Activated CD4-positive, alpha-beta T cell treated with anti-CD3 and anti-CD28 coated beads for 24 hours (primary cell): ENCODE data around the gene TRPM2.
"Not testable (repeated sequence)": the region's sequence is repeated elsewhere in the genome, so short reads cannot be mapped to it uniquely, and the experiment has no call there.

Experiments
- DNase-seq, 2 donors: peaks; one replicate each; pipeline ENCODE4 v3.0.0-alpha.2; 2020; ENCODE audit warnings: low read depth in 2 of 2

Gene TRPM2

DNA sequence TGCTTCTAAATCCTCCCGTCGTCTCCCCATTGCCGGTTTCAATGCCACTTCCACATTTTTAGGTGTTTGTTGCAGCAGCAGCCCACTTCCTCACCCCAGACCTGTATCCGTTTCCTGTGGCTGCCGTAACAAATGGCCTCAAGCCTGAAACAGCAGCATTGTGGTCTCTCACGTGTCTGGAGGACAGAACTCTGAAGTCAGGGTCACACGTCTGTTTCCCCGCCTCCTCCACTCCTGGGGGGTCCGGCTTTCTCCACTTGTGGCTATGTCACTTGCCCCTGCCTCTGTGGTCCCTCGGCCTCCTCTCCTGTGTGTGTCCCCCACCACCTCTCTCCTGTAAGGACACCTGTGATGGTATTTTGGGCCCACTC is 21.8 kb downstream of the TRPM2 start:
- no peak for DNase-seq

DNA sequence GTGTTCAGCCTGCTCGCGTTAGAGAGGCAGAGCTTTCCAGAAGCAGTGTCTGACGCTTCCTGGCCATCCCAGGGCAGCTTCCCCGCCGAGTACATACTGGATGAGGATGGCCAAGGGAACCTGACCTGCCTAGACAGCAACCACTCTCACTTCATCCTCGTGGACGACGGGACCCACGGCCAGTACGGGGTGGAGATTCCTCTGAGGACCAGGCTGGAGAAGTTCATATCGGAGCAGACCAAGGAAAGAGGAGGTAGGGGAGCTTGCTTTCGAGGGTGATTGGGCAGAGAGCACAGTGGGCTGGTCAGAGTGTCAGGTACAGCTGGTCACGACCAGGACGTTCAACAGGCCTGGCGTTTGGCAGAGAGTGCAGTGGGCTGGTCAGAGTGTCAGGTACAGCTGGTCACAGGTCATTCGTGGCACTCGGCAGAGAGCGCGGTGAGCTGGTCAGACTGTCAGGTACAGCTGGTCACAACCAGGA is 22.4 kb downstream of the TRPM2 start:
- DNase-seq = no peak

GRCh38 chr21:44376606-44377005 is 23.2 kb downstream of the TRPM2 start:
- no peak for DNase-seq

DNA sequence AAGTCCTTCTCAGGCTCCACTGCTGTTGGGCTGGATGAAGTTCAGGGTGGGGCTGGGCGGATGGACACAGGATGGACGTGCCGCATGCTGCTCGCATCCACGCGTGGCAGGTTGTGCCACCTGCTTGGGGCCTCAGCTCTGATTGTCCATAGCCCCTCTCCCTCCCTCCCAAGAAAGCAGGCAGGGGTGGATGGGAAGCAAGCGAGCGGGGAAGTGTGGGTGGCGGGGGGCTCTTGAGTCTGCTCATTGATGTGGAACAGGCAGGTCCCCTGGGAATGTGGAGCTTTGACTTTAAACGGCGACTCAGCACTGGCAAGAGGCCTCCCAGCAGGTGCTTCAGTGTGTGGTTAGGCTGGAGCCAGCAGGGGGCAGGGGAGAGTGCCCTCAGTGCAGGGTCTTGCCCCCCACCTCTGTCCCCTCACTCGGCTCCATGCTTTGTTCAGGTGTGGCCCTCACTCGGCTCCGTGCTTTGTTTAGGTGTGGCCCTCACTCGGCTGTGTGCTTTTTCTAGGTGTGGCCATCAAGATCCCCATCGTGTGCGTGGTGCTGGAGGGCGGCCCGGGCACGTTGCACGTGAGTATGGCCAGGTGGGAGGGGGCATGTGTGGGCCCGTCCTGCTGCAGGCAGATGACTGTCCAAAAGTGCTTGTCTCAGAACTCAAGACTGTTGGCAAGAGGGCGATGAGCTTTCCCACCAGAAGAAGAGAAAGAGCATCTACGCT is 23.9 kb downstream of the TRPM2 start:
- no peak for DNase-seq

GRCh38 chr21:44377922-44378645 is 24.7 kb downstream of the TRPM2 start:
- DNase-seq = no peak

DNA sequence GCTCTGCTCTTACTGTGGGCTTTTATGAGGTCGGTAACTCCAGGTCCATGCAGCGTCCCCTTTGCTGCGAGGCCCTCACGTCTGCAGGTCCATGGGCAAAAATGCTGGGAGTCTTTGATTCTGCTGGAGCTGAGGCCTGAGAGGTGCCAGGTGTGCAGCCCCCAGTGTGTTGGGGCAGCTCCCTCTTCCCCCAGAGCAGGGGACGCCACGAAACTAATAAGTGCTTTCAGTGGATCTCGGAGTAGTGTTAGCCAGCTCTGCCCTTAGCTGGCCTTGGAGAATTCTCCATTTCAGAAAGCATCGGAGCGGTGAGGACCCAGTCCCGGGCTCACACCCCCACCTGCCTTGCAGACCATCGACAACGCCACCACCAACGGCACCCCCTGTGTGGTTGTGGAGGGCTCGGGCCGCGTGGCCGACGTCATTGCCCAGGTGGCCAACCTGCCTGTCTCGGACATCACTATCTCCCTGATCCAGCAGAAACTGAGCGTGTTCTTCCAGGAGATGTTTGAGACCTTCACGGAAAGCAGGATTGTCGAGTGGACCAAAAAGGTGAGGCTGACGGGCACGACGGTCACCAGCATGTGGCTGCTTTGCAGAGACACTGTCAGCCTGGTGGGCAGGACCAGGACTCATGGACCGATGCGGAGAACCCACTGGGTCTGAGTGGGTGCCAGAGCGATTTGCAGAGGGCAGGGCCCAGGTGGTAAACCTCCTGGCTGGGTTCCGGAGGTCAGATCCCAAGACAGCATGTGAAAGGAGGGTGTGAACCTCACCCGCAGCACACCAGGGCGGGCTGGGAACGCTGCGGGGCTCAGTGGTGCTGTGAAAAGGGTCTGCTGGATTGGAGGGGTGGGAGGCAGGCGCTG is 25.5 kb downstream of the TRPM2 start:
- no peak for DNase-seq

DNA sequence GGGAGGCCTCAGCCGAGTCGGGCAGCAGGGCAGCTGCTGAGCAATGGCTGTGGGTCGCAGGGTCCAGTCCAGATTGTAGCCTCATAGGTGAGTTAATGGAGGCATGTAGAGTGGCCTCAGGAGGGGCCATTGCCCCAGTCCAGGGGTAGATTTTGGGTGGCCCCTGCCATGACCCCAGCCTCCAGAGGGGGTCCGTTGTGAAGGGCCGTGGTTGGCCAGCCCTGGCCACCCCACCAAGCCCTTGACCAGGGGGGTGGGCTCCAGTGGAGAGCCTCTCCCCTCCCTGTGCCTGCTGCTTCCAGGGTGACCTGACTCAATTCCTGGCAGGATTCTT is 26.1 kb downstream of the TRPM2 start:
- DNase-seq = no peak

GRCh38 chr21:44379991-44380865 is 26.8 kb downstream of the TRPM2 start:
- no peak for DNase-seq

GRCh38 chr21:44380876-44381275 is 27.5 kb downstream of the TRPM2 start:
- no peak for DNase-seq

- DNase-seq = no peak
Measured at GRCh38 chr21:44381874-44382273, 28.5 kb downstream of the TRPM2 start.

DNA sequence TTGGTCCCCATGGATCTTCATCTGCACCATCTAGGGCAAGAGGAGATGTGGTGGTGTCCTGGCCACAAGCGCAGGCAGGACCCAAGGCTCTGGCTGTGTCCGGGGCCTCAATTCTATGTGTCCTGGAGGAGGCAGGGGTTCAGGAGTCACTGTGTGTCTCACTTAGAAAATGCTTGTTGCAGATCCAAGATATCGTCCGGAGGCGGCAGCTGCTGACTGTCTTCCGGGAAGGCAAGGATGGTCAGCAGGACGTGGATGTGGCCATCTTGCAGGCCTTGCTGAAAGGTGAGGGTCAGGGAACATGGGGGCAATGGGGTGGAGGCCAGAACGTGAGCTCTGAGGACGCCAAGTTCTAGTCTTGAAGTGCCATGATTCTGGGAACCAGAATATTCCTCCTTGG is 29.1 kb downstream of the TRPM2 start:
- no peak for DNase-seq

- DNase-seq = no peak
Measured at GRCh38 chr21:44383216-44383615, 29.8 kb downstream of the TRPM2 start.

DNA sequence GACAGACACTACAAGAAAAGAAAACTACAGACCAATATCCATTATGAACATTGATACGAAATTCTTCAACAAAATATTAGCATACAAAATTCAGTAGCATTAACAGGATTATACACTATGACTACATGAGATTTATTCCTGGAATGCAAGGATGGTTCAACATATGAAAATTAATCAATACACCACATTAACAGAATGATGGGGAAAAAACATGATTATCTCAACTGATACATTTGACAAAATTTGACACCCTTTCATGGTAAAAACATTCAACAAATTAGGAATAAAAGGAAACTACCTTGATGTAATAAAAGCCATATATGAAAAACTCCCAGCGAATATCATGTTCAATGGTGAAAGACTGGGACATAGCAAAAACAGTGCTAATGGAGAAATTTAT is 31.5 kb downstream of the TRPM2 start:
- no peak for DNase-seq

DNA sequence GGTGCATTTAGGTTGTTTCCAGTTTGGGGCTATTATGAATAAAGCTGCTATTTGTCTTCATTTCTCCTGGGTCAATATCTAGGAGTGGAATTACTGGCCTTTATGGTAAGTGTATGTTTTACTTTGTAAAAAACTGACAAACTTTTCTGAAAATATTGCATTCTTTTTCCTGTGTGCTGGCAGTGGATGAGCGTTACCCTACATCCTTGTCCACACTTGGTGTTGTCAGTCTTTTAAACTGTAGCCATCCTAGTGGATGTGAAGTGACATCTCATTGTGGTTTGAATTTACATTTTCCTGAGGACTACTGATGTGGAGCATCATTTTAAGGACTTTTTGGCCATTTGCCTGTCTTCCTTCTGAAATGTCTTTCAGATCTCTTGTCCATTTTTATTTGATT is 35.9 kb downstream of the TRPM2 start:
- DNase-seq = no peak

GRCh38 chr21:44390886-44391285 is 37.5 kb downstream of the TRPM2 start:
- DNase-seq = no peak

DNA sequence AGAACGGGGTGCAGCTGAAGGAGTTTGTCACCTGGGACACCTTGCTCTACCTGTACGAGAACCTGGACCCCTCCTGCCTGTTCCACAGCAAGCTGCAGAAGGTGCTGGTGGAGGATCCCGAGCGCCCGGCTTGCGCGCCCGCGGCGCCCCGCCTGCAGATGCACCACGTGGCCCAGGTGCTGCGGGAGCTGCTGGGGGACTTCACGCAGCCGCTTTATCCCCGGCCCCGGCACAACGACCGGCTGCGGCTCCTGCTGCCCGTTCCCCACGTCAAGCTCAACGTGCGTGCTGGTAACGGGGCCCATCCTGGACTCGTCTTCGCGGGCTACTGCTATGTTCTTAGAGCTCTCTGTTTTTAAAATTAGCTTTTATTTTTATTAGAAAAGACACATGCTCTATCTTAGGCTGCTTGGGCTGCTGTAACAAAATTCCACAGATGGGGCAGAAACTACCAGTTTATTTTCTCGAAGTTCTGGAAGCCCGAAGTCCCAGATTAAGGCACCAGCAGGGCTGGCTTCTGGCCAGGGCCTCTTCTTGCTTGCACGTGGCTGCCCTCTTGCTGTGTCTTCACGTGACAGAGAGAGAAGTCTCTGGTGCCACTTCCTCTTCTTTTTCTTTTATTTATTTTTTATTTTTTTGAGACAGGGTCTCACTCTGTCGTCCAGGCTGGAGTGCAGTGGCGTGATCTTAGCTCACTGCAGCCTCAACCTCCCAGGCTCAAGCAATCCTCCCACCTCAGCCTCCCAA is 38.1 kb downstream of the TRPM2 start:
- DNase-seq = no peak

- no peak for DNase-seq
Measured at GRCh38 chr21:44392185-44392584, 38.8 kb downstream of the TRPM2 start.

GRCh38 chr21:44392916-44393315 is 39.5 kb downstream of the TRPM2 start:
- no peak for DNase-seq

DNA sequence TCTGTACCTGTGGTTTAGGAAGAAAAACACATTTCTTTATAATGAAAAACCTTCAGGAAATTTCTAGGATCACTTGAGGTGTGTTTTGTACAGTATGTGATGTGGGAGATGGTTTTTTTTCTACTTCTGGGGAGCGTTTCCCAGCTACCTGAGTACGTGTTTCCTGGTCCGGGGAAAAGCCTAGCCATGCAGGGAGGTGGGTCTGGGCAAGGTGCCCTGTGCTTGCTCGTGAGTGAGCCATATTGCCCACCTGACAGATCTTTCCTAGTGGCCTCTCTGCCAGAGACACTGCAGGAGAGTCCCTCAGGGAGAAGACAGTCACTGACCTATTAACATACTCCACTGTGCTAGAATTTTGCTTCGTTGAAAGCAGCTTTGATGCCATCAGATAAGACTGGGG is 41.3 kb downstream of the TRPM2 start:
- DNase-seq = no peak

DNA sequence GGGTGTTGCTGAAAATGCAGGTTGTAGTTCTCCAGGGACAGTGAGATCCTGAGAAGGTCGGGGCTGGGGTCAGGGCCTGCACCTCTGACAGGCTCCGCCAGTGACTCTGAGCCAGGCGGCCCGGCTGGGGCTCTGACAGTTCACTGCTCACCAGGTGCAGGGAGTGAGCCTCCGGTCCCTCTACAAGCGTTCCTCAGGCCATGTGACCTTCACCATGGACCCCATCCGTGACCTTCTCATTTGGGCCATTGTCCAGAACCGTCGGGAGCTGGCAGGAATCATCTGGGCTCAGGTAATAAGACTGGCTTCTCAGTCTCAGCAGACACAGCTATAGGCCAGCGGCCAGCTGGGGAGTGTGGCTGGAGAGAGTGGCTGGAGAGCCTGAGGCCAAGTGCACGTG is 41.8 kb downstream of the TRPM2 start:
- no peak for DNase-seq

GRCh38 chr21:44396803-44397202 is 43.4 kb downstream of the TRPM2 start:
- not testable (repeated sequence) for DNase-seq
